ENCODE measurements around the gene ENDOV. TPM values are rescaled to one million over a fixed set of nuclear protein-coding genes. Genes with fewer than 3 reads are reported as not detected.

ENDOV gene
- polyA plus RNA-seq, 1 donor (not counting 4 experiments of a cell fraction or from before 2014, with no cell fraction given), result 10.9 TPM

DNA sequence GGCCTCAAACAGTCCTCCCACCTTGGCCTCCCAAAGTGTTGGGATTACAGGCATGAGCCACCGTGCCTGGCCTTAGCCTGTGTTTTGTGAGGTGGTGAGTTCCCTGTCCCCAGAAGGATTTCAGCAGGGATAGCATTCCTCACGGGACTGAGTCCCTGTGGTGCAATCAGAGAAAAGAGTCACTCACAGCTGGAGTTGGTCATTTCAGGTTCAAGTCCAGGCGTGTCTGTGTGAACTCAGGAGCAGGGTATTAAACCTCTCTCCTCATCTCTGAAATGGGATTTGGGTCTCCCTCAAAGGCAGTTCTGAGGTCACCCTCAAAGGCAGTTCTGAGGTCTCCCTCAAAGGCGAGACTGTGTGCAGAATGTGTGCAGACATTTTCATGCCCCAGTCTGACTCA lies 32.8 kb downstream of the ENDOV start:
- Histone ChIP-seq H3K4me1 (ENCODE audit: control insufficient read depth, extremely low read depth, insufficient read depth, low read length) (peaks cover 5% of the 10 kb centered on the region), H4K20me1 (ENCODE audit: control insufficient read depth, extremely low read depth, insufficient read depth, low read length) (no peaks in the 10 kb centered on the region), H3K4me3 (ENCODE audit: control insufficient read depth in 2 of 3, extremely low read depth in 1 of 3, insufficient read depth in 2 of 3, low read depth in 1 of 3, low read length in 3 of 3) (no peak overlapping the region), H3K4me2 (ENCODE audit: control insufficient read depth, extremely low read depth, insufficient read depth, low read depth, low read length) (no peak overlapping the region), H3K9me1 (ENCODE audit: control insufficient read depth, extremely low read depth, insufficient read depth, low read length) (no peaks in the 10 kb centered on the region), H3K27ac (ENCODE audit: control insufficient read depth, insufficient read depth, low read length) (no peak overlapping the region), H3K27me3 (ENCODE audit: control insufficient read depth, extremely low read depth, insufficient read depth, low read length) (no peaks in the 10 kb centered on the region), H3K79me2 (ENCODE audit: control insufficient read depth, insufficient read depth, low read length) (no peaks in the 10 kb centered on the region), H2AFZ (ENCODE audit: control insufficient read depth, low read length) (no peak overlapping the region), H3K9me3 (ENCODE audit: control insufficient read depth, low read depth, low read length) (no peaks in the 10 kb centered on the region), H3K36me3 (ENCODE audit: control insufficient read depth in 2 of 2, extremely low read depth in 1 of 2, insufficient read depth in 2 of 2, low read length in 2 of 2) (no peaks in the 10 kb centered on the region), H3K9ac (ENCODE audit: control insufficient read depth, extremely low read depth, insufficient read depth, low read length) (no peak overlapping the region)
- DNase-seq (ENCODE audit: low read depth, low spot score) (no peak), FAIRE-seq (peak; percentile 56)
- dilution Hi-C loops (cut with MboI; ENCODE audit: extremely low pct_ligation_motif_present, low sequenced_read_pairs), result no loop called here
- no peak for TF ChIP-seq EZH2 (IDR thresholded peaks at IDR 0.05; ENCODE audit: low read length)
- no peak for TF ChIP-seq CTCF (optimal IDR thresholded peaks at IDR 0.05 in 1 of 3, IDR thresholded peaks at IDR 0.05 in 1 of 3, conservative IDR thresholded peaks at IDR 0.05 in 1 of 3; ENCODE audit: extremely low read depth in 1 of 3, insufficient read depth in 2 of 3, low read length in 3 of 3)

GRCh38 chr17:80449194-80449929 lies 34.4 kb downstream of the ENDOV start:
- no peak for FAIRE-seq
- TF ChIP-seq CTCF (optimal IDR thresholded peaks at IDR 0.05 in 1 of 3, IDR thresholded peaks at IDR 0.05 in 1 of 3, conservative IDR thresholded peaks at IDR 0.05 in 1 of 3; ENCODE audit: extremely low read depth in 1 of 3, insufficient read depth in 2 of 3, low read length in 3 of 3), result no peak
- no peak for TF ChIP-seq EZH2 (IDR thresholded peaks at IDR 0.05; ENCODE audit: low read length)
- no peak overlapping the region for H2AFZ ChIP-seq (ENCODE audit: control insufficient read depth, low read length)

More at GRCh38 chr17:80449194-80449929, 34.4 kb downstream of the ENDOV start:
- no peaks in the 10 kb centered on the region for H3K36me3 ChIP-seq (ENCODE audit: control insufficient read depth in 2 of 2, extremely low read depth in 1 of 2, insufficient read depth in 2 of 2, low read length in 2 of 2)
- H3K27ac ChIP-seq (ENCODE audit: control insufficient read depth, insufficient read depth, low read length), result no peak overlapping the region
- H3K79me2 ChIP-seq (ENCODE audit: control insufficient read depth, insufficient read depth, low read length), result no peaks in the 10 kb centered on the region
- H3K4me2 ChIP-seq (ENCODE audit: control insufficient read depth, extremely low read depth, insufficient read depth, low read depth, low read length), result no peak overlapping the region
- dilution Hi-C loops (cut with MboI; ENCODE audit: extremely low pct_ligation_motif_present, low sequenced_read_pairs), result no loop called here
- no peaks in the 10 kb centered on the region for H3K9me3 ChIP-seq (ENCODE audit: control insufficient read depth, low read depth, low read length)
- H3K27me3 ChIP-seq (ENCODE audit: control insufficient read depth, extremely low read depth, insufficient read depth, low read length), result no peaks in the 10 kb centered on the region
- no peaks in the 10 kb centered on the region for H4K20me1 ChIP-seq (ENCODE audit: control insufficient read depth, extremely low read depth, insufficient read depth, low read length)
- DNase-seq (ENCODE audit: low read depth, low spot score), result no peak
- no peak overlapping the region for H3K4me3 ChIP-seq (ENCODE audit: control insufficient read depth in 2 of 3, extremely low read depth in 1 of 3, insufficient read depth in 2 of 3, low read depth in 1 of 3, low read length in 3 of 3)
- peaks cover 21% of the 10 kb centered on the region for H3K4me1 ChIP-seq (ENCODE audit: control insufficient read depth, extremely low read depth, insufficient read depth, low read length)
- no peak overlapping the region for H3K9ac ChIP-seq (ENCODE audit: control insufficient read depth, extremely low read depth, insufficient read depth, low read length)
- H3K9me1 ChIP-seq (ENCODE audit: control insufficient read depth, extremely low read depth, insufficient read depth, low read length), result no peaks in the 10 kb centered on the region
